ENCODE data around the gene OSBPL2. TPM values are rescaled to one million over a fixed set of nuclear protein-coding genes. Genes with fewer than 3 reads are reported as not detected.

Gene OSBPL2
- total and polyA plus RNA-seq, 5 donors: 20.0 to 61.6 (median 44.4) TPM

- Histone ChIP-seq H3K9me3 (ENCODE audit: control insufficient read depth, low read length) (no peaks in the 10 kb centered on the region), H3K27me3 (ENCODE audit: control insufficient read depth, insufficient read depth) (no peaks in the 10 kb centered on the region), H3K4me1 (ENCODE audit: control insufficient read depth, insufficient read depth, low read length) (no peaks in the 10 kb centered on the region), H3K4me3 (ENCODE audit: low read length) (no peak overlapping the region), H3K27ac (ENCODE audit: low read length) (no peak overlapping the region)
- DNase-seq: no peak
- intact Hi-C loops (cut with DNase I): no loop called here
- WGBS: 66% methylated on average over 14 of the region's 14 CpGs
- no peak for ATAC-seq
Observed at GRCh38 chr20:62339647-62340062, 101.3 kb downstream of the OSBPL2 start.

- H3K4me1 ChIP-seq (ENCODE audit: control insufficient read depth, insufficient read depth, low read length): no peaks in the 10 kb centered on the region
- intact Hi-C loops (cut with DNase I): no loop called here
- no peaks in the 10 kb centered on the region for H3K9me3 ChIP-seq (ENCODE audit: control insufficient read depth, low read length)
- WGBS: 75% methylated on average over 10 of the region's 10 CpGs
- DNase-seq (no peak), ATAC-seq (no peak)
- no peaks in the 10 kb centered on the region for H3K27me3 ChIP-seq (ENCODE audit: control insufficient read depth, insufficient read depth)
- H3K4me3 ChIP-seq (ENCODE audit: low read length): no peak overlapping the region
- no peak overlapping the region for H3K27ac ChIP-seq (ENCODE audit: low read length)
Observed at GRCh38 chr20:62342910-62343309, 104.6 kb downstream of the OSBPL2 start.

DNA sequence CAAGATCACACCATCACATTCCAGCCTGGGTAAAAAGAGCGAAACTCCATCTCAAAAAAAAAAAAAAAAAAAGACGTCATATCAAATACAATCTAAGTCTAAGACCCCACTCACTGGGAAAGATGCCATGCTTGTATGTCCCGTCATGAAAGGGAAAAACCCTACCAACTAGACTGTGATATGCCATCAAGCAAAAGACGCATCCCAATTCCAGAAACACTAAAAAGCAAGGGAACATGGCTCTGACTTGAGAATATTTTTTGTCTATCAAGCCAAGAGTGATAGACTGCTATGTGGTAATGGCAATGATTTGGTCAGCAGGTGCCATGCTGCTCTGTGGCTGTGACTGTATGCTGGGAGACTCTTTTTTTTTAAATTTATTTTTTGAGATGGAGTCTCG, 105.8 kb downstream of the OSBPL2 start:
- Histone ChIP-seq H3K9me3 (ENCODE audit: control insufficient read depth, low read length) (no peaks in the 10 kb centered on the region), H3K27ac (ENCODE audit: low read length) (no peak overlapping the region), H3K4me3 (ENCODE audit: low read length) (no peak overlapping the region), H3K27me3 (ENCODE audit: control insufficient read depth, insufficient read depth) (no peaks in the 10 kb centered on the region), H3K4me1 (ENCODE audit: control insufficient read depth, insufficient read depth, low read length) (no peaks in the 10 kb centered on the region)
- DNase-seq: no peak
- WGBS: 95% methylated on average over 5 of the region's 5 CpGs
- no peak for ATAC-seq
- intact Hi-C loops (cut with DNase I): no loop called here

GRCh38 chr20:62344782-62345181, 106.5 kb downstream of the OSBPL2 start:
- Histone ChIP-seq H3K4me1 (ENCODE audit: control insufficient read depth, insufficient read depth, low read length) (no peaks in the 10 kb centered on the region), H3K27me3 (ENCODE audit: control insufficient read depth, insufficient read depth) (no peaks in the 10 kb centered on the region), H3K9me3 (ENCODE audit: control insufficient read depth, low read length) (no peaks in the 10 kb centered on the region), H3K4me3 (ENCODE audit: low read length) (no peak overlapping the region), H3K27ac (ENCODE audit: low read length) (no peak overlapping the region)
- WGBS: 90% methylated on average over 10 of the region's 10 CpGs
- DNase-seq (peak in 1 of 3 donors; percentile 13), ATAC-seq (no peak)
- intact Hi-C loops (cut with DNase I): loop anchor here in 1 of 4 donors (5.0 kb wide), 1 partner anchor 38 kb away; no protein-coding TSS in a partner anchor

Small RNA genes within 50 kb of the gene (microRNA-seq; reads per million reads assigned to microRNA genes)
- 0 to 0.42 reads per million in 2 donors for gene MIR4758

Other genes starting within 250 kb of the OSBPL2 start
- 10 to 100 TPM in 1 of 4 donors, 1 to 10 TPM in 3; 7.0 to 13.6 (median 8.6) TPM for gene TAF4, start 172.6 kb upstream of the OSBPL2 start, total RNA-seq
- gene TAF4, start 172.6 kb upstream of the OSBPL2 start, polyA plus RNA-seq: 3.8 TPM
- 10 to 100 TPM; 32.9 to 45.7 (median 40.9) TPM for gene LSM14B, start 116.0 kb upstream of the OSBPL2 start, total RNA-seq
- gene LSM14B, start 116.0 kb upstream of the OSBPL2 start, polyA plus RNA-seq: 27.6 TPM
- 100 to 1,000 TPM; 178 to 215 (median 206) TPM for gene PSMA7, start 95.1 kb upstream of the OSBPL2 start, total RNA-seq
- 244 TPM for gene PSMA7, start 95.1 kb upstream of the OSBPL2 start, polyA plus RNA-seq
- gene SS18L1, start 94.8 kb upstream of the OSBPL2 start, total RNA-seq: 1 to 10 TPM; 7.8 to 8.8 (median 8.1) TPM
- gene SS18L1, start 94.8 kb upstream of the OSBPL2 start, polyA plus RNA-seq: 6.2 TPM
- gene MTG2, start 55.5 kb upstream of the OSBPL2 start, total RNA-seq: 10 to 100 TPM; 20.4 to 25.7 (median 25.1) TPM
- gene MTG2, start 55.5 kb upstream of the OSBPL2 start, polyA plus RNA-seq: 29.2 TPM
- not detected for gene HRH3, start 18.2 kb upstream of the OSBPL2 start, total RNA-seq
- gene HRH3, start 18.2 kb upstream of the OSBPL2 start, polyA plus RNA-seq: not detected
- gene ADRM1, start 64.5 kb downstream of the OSBPL2 start, total RNA-seq: 10 to 100 TPM; 65.0 to 80.9 (median 73.4) TPM
- 87.5 TPM for gene ADRM1, start 64.5 kb downstream of the OSBPL2 start, polyA plus RNA-seq
- gene LAMA5, start 128.8 kb downstream of the OSBPL2 start, total RNA-seq: 10 to 100 TPM; 77.4 to 97.9 (median 86.8) TPM
- 93.7 TPM for gene LAMA5, start 128.8 kb downstream of the OSBPL2 start, polyA plus RNA-seq
- gene RPS21, start 148.6 kb downstream of the OSBPL2 start, total RNA-seq: 100 to 1,000 TPM; 703 to 815 (median 736) TPM
- 2,060 TPM for gene RPS21, start 148.6 kb downstream of the OSBPL2 start, polyA plus RNA-seq
- 10 to 100 TPM; 12.3 to 29.4 (median 16.3) TPM for gene CABLES2, start 168.8 kb downstream of the OSBPL2 start, total RNA-seq
- gene CABLES2, start 168.8 kb downstream of the OSBPL2 start, polyA plus RNA-seq: 10.9 TPM
- gene RBBP8NL, start 189.0 kb downstream of the OSBPL2 start, total RNA-seq: not detected
- gene RBBP8NL, start 189.0 kb downstream of the OSBPL2 start, polyA plus RNA-seq: not detected
- gene GATA5, start 237.5 kb downstream of the OSBPL2 start, total RNA-seq: 1 to 10 TPM; 2.3 to 3.1 (median 2.5) TPM
- 1.5 TPM for gene GATA5, start 237.5 kb downstream of the OSBPL2 start, polyA plus RNA-seq

All from right cardiac atrium (tissue), 5 donors.